ENCODE results near the gene DGKB.

DNA sequence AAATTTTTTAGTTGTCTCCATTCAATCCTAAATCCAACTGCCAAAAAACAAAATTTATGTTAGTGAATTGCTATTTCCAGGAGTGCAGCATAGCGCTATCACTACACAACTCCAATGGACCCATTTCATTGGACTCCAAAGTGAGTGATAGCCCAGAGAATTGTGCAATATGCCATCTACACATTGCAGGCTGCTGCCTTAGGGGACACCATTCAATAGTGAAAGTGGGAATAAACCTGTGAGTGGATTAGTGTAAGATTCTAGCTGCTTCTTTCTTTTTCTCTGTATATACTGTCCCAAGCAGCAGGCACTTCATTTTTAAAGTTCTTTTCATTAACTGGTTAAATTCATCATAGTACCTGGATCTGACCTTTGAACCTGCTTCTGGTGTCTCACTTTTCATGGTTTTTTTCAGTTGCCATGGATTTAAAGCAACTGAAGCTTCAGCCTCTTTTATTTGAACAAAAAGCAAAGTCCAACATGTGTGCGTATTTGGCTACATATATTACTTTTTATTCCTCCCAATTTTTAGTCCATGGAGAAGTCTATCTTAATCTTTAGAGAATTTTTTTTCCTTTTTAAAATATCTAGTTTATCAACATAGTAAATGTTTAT, 97.3 kb downstream of the DGKB start:
- TF ChIP-seq, protein P1, sequence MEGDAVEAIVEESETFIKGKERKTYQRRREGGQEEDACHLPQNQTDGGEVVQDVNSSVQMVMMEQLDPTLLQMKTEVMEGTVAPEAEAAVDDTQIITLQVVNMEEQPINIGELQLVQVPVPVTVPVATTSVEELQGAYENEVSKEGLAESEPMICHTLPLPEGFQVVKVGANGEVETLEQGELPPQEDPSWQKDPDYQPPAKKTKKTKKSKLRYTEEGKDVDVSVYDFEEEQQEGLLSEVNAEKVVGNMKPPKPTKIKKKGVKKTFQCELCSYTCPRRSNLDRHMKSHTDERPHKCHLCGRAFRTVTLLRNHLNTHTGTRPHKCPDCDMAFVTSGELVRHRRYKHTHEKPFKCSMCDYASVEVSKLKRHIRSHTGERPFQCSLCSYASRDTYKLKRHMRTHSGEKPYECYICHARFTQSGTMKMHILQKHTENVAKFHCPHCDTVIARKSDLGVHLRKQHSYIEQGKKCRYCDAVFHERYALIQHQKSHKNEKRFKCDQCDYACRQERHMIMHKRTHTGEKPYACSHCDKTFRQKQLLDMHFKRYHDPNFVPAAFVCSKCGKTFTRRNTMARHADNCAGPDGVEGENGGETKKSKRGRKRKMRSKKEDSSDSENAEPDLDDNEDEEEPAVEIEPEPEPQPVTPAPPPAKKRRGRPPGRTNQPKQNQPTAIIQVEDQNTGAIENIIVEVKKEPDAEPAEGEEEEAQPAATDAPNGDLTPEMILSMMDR (IDR thresholded peaks at IDR 0.05): no peak
- TF ChIP-seq EP300 (IDR thresholded peaks at IDR 0.05): no peak
- TF ChIP-seq POLR2A (IDR thresholded peaks at IDR 0.05): no peak

Measured in stomach (tissue), 4 donors.